Measurements from ENCODE around the gene SIX2. TPM values are rescaled to one million over a fixed set of nuclear protein-coding genes. Genes with fewer than 3 reads are reported as not detected.

SIX2 gene
- total and polyA plus RNA-seq, 2 experiments from 2014 or later = 0.87 to 1.3 TPM

- TF ChIP-seq ZNF462 (CRISPR knock-in tag; IDR thresholded peaks at IDR 0.05) (no peak), JUNB (IDR thresholded peaks at IDR 0.05; ENCODE audit: unreplicated experiment) (no peak), EZH2 (IDR thresholded peaks at IDR 0.05; ENCODE audit: low read depth, unreplicated experiment) (no peak), REST (IDR thresholded peaks at IDR 0.05; ENCODE audit: unreplicated experiment) (no peak)
Observed at GRCh38 chr2:44979581-44979980, 29.7 kb downstream of the SIX2 start (continued).
